ENCODE measurements around the gene ZMAT2. TPM values are rescaled to one million over a fixed set of nuclear protein-coding genes. Genes with fewer than 3 reads are reported as not detected.

Gene ZMAT2
- total RNA-seq, 2 experiments from 2014 or later, result 49.9 to 55.3 TPM

GRCh38 chr5:140737486-140737885 lies 37.2 kb downstream of the ZMAT2 start:
- Mint-ChIP-seq H3K9me3 (ENCODE audit: low read depth) (peaks cover 12% of the 10 kb centered on the region), H3K4me1 (no peaks in the 10 kb centered on the region)
- intact Hi-C loops (cut with DNase I, micrococcal nuclease), result no loop called here

GRCh38 chr5:140741967-140742366 lies 41.7 kb downstream of the ZMAT2 start:
- intact Hi-C loops (cut with DNase I, micrococcal nuclease), result no loop called here
- Mint-ChIP-seq H3K27me3 (peaks cover 11% of the 10 kb centered on the region), H3K4me3 (no peak overlapping the region), H3K27ac (no peak overlapping the region), H3K4me1 (no peaks in the 10 kb centered on the region), H3K9me3 (ENCODE audit: low read depth) (peaks cover 18% of the 10 kb centered on the region), H3K36me3 (ENCODE audit: low read depth) (no peaks in the 10 kb centered on the region)
- no peak for DNase-seq
- no peak for ATAC-seq
- ChIA-PET CTCF (interaction anchor here (1.1 kb wide), 1 partner anchor 16 kb away, joined by 3 read pairs; no protein-coding TSS in a partner anchor), POLR2A (no interaction called here)

More at GRCh38 chr5:140737486-140737885, 37.2 kb downstream of the ZMAT2 start:
- Mint-ChIP-seq H3K27ac (no peak overlapping the region), H3K27me3 (peaks cover 28% of the 10 kb centered on the region), H3K36me3 (ENCODE audit: low read depth) (no peaks in the 10 kb centered on the region), H3K4me3 (no peak overlapping the region)
- ATAC-seq (no peak), DNase-seq (no peak)
- CTCF ChIA-PET, result no interaction called here
- POLR2A ChIA-PET, result no interaction called here

GRCh38 chr5:140753561-140753960 lies 53.3 kb downstream of the ZMAT2 start:
- H3K9me3 Mint-ChIP-seq (ENCODE audit: low read depth), result peaks cover 63% of the 10 kb centered on the region
- ATAC-seq (no peak), DNase-seq (no peak)
- H3K4me1 Mint-ChIP-seq, result no peaks in the 10 kb centered on the region
- peaks cover 11% of the 10 kb centered on the region for H3K36me3 Mint-ChIP-seq (ENCODE audit: low read depth)
- H3K27me3 Mint-ChIP-seq, result no peaks in the 10 kb centered on the region
- intact Hi-C loops (cut with DNase I, micrococcal nuclease), result no loop called here
- CTCF ChIA-PET, result no interaction called here
- POLR2A ChIA-PET, result no interaction called here
- no peak overlapping the region for H3K27ac Mint-ChIP-seq
- no peak overlapping the region for H3K4me3 Mint-ChIP-seq

Other genes starting within 250 kb of the ZMAT2 start
- 10 to 100 TPM; 15.8 to 17.3 TPM for gene EIF4EBP3, start 152.8 kb upstream of the ZMAT2 start, total RNA-seq
- gene SRA1, start 143.0 kb upstream of the ZMAT2 start, total RNA-seq, result 10 to 100 TPM; 33.2 to 47.3 TPM
- gene APBB3, start 135.8 kb upstream of the ZMAT2 start, total RNA-seq, result 10 to 100 TPM; 12.8 to 19.0 TPM
- gene SLC35A4, start 135.6 kb upstream of the ZMAT2 start, total RNA-seq, result 10 to 100 TPM; 61.8 to 65.4 TPM
- under 1 TPM; 0.26 to 0.43 TPM for gene CD14, start 67.3 kb upstream of the ZMAT2 start, total RNA-seq
- 10 to 100 TPM; 36.5 to 36.6 TPM for gene TMCO6, start 61.0 kb upstream of the ZMAT2 start, total RNA-seq
- 10 to 100 TPM; 48.5 to 62.0 TPM for gene NDUFA2, start 52.8 kb upstream of the ZMAT2 start, total RNA-seq
- 100 to 1,000 TPM in 1 of 2 experiments, 10 to 100 TPM in 1; 97.1 to 187 TPM for gene IK, start 52.6 kb upstream of the ZMAT2 start, total RNA-seq
- 10 to 100 TPM; 25.9 to 31.7 TPM for gene WDR55, start 35.5 kb upstream of the ZMAT2 start, total RNA-seq
- gene DND1, start 26.9 kb upstream of the ZMAT2 start, total RNA-seq, result 1 to 10 TPM; 2.1 to 3.0 TPM
- gene HARS1, start 9.1 kb upstream of the ZMAT2 start, total RNA-seq, result 10 to 100 TPM; 83.3 to 91.0 TPM
- 10 to 100 TPM; 20.9 to 28.1 TPM for gene HARS2, start 9.0 kb upstream of the ZMAT2 start, total RNA-seq
- not detected for gene PCDHA1, start 85.7 kb downstream of the ZMAT2 start, total RNA-seq
- gene PCDHA2, start 94.4 kb downstream of the ZMAT2 start, total RNA-seq, result not detected
- not detected for gene PCDHA3, start 100.6 kb downstream of the ZMAT2 start, total RNA-seq
- gene PCDHA4, start 106.6 kb downstream of the ZMAT2 start, total RNA-seq, result not detected
- not detected for gene PCDHA5, start 121.2 kb downstream of the ZMAT2 start, total RNA-seq
- gene PCDHA6, start 127.5 kb downstream of the ZMAT2 start, total RNA-seq, result not detected
- gene PCDHA7, start 133.8 kb downstream of the ZMAT2 start, total RNA-seq, result not detected
- not detected for gene PCDHA8, start 140.7 kb downstream of the ZMAT2 start, total RNA-seq
- not detected for gene PCDHA9, start 147.9 kb downstream of the ZMAT2 start, total RNA-seq
- not detected for gene PCDHA10, start 155.4 kb downstream of the ZMAT2 start, total RNA-seq
- gene PCDHA11, start 168.5 kb downstream of the ZMAT2 start, total RNA-seq, result not detected
- gene PCDHA12, start 174.9 kb downstream of the ZMAT2 start, total RNA-seq, result not detected
- gene PCDHA13, start 181.7 kb downstream of the ZMAT2 start, total RNA-seq, result not detected
- gene PCDHAC1, start 225.9 kb downstream of the ZMAT2 start, total RNA-seq, result not detected